MCF 10A (cell line): ENCODE measurements around the gene ARHGEF7. TPM values are rescaled to one million over a fixed set of nuclear protein-coding genes. Genes with fewer than 3 reads are reported as not detected.

Experiments used
- BruUV-seq: library from RNA; stranded (reverse); fragments of 400-500 nt; replicated peaks from 2 replicates; lab custom pipeline; 2021; lab: Mats Ljungman, UMichigan
- CTCF ChIA-PET: fragments of 300-600 bp; sonication (Branson Sonifier 250); formaldehyde crosslinking; extraction: SDS; loops from one replicate; lab custom pipeline; 2021; ENCODE audit warnings: antibody characterized with exemption, inconsistent platforms; lab: Yijun Ruan, JAX
- POLR2A ChIA-PET: fragments of 300-600, 350-650 bp; sonication (Branson Sonifier 250); formaldehyde crosslinking; extraction: SDS; loops from one replicate; lab custom pipeline; 2020; ENCODE audit warnings: antibody characterized with exemption, inconsistent platforms; lab: Yijun Ruan, JAX
- DNase-seq: peaks from one replicate; pipeline ENCODE4 v3.0.0-alpha.2; 2018; ENCODE audit not compliant: unreplicated experiment
- H3K27ac Mint-ChIP-seq: one replicate; pipeline ENCODE4 v1.8.0; 2022; ENCODE audit warnings: mild to moderate bottlenecking, low read depth, mixed read lengths; ENCODE audit not compliant: unreplicated experiment
- H3K27me3 Mint-ChIP-seq: one replicate; pipeline ENCODE4 v1.8.0; 2022; ENCODE audit warnings: mixed read lengths; ENCODE audit not compliant: insufficient read depth, unreplicated experiment
- H3K36me3 Mint-ChIP-seq: one replicate; pipeline ENCODE4 v1.8.0; 2022; ENCODE audit warnings: mild to moderate bottlenecking, moderate library complexity, mixed read lengths; ENCODE audit not compliant: insufficient read depth, unreplicated experiment
- H3K4me1 Mint-ChIP-seq: one replicate; pipeline ENCODE4 v1.8.0; 2022; ENCODE audit warnings: mixed read lengths; ENCODE audit not compliant: insufficient read depth, unreplicated experiment
- H3K4me3 Mint-ChIP-seq: one replicate; pipeline ENCODE4 v1.8.0; 2022; ENCODE audit warnings: mild to moderate bottlenecking, moderate library complexity, mixed read lengths; ENCODE audit not compliant: unreplicated experiment
- H3K9me3 Mint-ChIP-seq: one replicate; pipeline ENCODE4 v1.8.0; 2022; ENCODE audit warnings: mixed read lengths; ENCODE audit not compliant: unreplicated experiment
- intact Hi-C: fragments of 100-400 bp; cut with micrococcal nuclease; formaldehyde crosslinking; loops from 2 replicates; pipeline ENCODE4 v1.14.1; 2022
- total RNA-seq: library from RNA; stranded (reverse); gene quantifications from 2 replicates; pipeline ENCODE4 v1.2.3, GENCODE V29; 2022
- TF ChIP-seq, protein P1 (sequence below): fragments of 200-600 bp; IDR thresholded peaks from one replicate; pipeline ENCODE4 v1.8.0; 2022; ENCODE audit warnings: antibody characterized with exemption, mild to moderate bottlenecking; ENCODE audit not compliant: unreplicated experiment

Gene ARHGEF7
- total RNA-seq, 1 experiment from 2014 or later, result 43.5 TPM

DNA sequence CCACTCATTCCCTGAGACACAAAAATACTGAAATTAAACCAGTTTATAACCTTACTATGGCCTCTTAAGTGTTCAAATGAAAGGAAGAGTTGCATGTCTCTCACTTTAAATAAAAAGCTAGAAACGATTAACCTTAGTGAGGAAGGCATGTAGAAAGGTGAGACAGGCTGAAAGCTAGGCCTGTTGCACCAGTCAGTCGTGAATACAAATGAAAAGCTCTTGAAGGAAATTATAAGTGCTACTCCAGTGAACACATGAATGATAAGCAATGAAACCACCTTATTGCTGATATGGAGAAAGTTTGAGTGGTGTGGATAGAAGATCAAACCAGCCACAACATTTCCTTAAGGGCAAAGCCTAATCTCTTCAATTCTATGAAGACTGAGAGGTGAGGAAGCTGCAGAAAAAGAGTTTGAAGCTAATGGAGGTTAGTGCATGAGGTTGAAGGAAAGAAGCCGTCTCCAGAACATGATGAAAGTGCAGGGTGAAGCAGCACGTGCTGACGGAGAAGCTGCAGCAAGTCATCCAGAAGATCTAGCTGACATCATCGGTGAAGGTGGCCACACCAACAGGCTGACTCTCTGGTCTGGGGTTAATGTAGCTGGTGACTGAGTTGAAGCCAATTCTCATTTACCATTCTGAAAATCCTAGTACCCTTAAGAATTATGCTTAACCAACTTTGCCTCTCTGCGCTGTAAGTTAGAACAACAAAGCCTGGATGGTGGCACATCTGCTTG lies 110.9 kb downstream of the ARHGEF7 start:
- no peak for DNase-seq
- Mint-ChIP-seq H3K4me3 (no peak overlapping the region), H3K9me3 (no peaks in the 10 kb centered on the region), H3K27ac (no peak overlapping the region), H3K27me3 (no peaks in the 10 kb centered on the region), H3K4me1 (no peaks in the 10 kb centered on the region), H3K36me3 (peaks cover 26% of the 10 kb centered on the region)
- TF ChIP-seq, protein P1, sequence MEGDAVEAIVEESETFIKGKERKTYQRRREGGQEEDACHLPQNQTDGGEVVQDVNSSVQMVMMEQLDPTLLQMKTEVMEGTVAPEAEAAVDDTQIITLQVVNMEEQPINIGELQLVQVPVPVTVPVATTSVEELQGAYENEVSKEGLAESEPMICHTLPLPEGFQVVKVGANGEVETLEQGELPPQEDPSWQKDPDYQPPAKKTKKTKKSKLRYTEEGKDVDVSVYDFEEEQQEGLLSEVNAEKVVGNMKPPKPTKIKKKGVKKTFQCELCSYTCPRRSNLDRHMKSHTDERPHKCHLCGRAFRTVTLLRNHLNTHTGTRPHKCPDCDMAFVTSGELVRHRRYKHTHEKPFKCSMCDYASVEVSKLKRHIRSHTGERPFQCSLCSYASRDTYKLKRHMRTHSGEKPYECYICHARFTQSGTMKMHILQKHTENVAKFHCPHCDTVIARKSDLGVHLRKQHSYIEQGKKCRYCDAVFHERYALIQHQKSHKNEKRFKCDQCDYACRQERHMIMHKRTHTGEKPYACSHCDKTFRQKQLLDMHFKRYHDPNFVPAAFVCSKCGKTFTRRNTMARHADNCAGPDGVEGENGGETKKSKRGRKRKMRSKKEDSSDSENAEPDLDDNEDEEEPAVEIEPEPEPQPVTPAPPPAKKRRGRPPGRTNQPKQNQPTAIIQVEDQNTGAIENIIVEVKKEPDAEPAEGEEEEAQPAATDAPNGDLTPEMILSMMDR, result no peak
- ChIA-PET CTCF (interaction anchor here (0.6 to 3.4 kb wide), 12 partner anchors 9 to 1810 kb away, joined by 3 to 45 read pairs (median 4); no protein-coding TSS in a partner anchor), POLR2A (interaction anchor here (0.6 kb wide), 1 partner anchor 61 kb away, joined by 3 read pairs; no protein-coding TSS in a partner anchor)
- intact Hi-C loops, result loop anchor here (10.0 kb wide), 1 partner anchor 1379 kb away; no protein-coding TSS in a partner anchor
- BruUV-seq, result no TSS peak

DNA sequence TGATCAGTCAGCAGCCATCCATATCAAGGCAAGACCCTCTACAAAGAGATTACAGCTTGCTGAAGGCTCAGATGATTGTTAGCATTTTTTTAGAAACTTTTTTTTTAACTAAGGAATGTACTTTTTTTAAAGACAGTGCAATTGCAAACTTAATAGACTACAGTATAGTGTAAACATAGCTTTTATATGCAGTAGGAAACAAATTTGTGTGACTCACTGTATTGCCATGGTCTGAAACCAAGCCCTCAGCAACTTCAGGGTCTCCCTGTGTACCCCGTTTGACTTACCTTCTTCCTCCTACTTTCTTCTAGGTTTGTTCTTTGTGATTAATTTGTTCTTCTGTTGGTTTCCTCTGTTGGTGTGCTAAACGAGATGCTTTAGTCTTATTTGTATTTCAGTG lies 112.3 kb downstream of the ARHGEF7 start:
- ChIA-PET POLR2A (interaction anchor here (0.7 kb wide), 1 partner anchor 15 kb away, joined by 3 read pairs; no protein-coding TSS in a partner anchor), CTCF (no interaction called here)
- no peak overlapping the region for H3K27ac Mint-ChIP-seq
- peaks cover 27% of the 10 kb centered on the region for H3K36me3 Mint-ChIP-seq
- intact Hi-C loops, result loop anchor here (10.0 kb wide), 1 partner anchor 1377 kb away; no protein-coding TSS in a partner anchor
- TF ChIP-seq, protein P1, result no peak
- no peak for DNase-seq
- H3K27me3 Mint-ChIP-seq, result no peaks in the 10 kb centered on the region
- BruUV-seq, result no TSS peak
- H3K4me1 Mint-ChIP-seq, result no peaks in the 10 kb centered on the region
- H3K4me3 Mint-ChIP-seq, result no peak overlapping the region
- H3K9me3 Mint-ChIP-seq, result no peaks in the 10 kb centered on the region

DNA sequence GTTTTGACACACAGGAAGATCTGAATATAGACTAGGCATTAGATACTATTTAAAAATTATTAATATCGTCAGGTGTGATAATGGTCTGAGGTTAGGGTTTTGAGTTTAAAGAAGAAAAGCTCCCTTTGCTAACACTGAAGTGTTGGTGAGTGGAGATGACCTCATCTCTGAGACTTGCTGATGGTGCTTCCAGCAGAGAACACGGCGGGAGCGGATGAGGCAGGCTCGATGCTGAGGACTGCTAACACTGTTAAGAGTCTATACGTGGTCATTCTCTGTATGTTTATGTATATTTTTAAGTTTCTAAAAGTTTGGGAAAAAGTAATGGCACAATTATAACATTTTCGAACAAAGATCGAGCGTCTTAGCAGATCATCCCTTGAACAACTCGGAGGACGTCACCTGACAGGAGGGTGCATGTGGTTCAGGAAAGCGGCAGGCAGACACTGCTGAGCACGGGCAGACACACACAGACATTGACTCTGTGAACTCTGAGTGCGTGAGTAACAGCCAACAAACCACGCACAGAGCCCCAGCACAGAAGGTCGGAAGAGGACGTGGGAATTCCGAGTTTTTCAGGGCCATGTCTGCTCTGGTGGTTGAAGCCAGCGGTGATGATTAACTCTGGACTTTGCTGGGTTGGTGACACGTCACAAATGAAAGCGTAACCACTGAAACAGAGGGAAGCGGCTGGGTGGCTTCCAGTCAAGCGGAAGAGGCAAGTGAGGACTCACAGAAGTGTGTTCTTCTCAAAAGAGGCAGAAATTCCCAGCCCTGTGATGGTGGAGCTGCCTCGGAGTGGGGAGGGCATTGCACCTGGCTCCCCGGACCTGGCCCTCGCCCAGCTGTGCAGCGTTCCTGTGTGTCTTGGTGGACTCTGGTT lies 113.4 kb downstream of the ARHGEF7 start:
- CTCF ChIA-PET, result interaction anchor here (0.6 kb wide), 1 partner anchor 613 kb away, joined by 4 read pairs; the partner anchor contains the start of gene NAXD
- H3K4me3 Mint-ChIP-seq, result no peak overlapping the region

More for the DNA sequence above, 113.4 kb downstream of the ARHGEF7 start:
- peaks cover 33% of the 10 kb centered on the region for H3K36me3 Mint-ChIP-seq
- no peak for DNase-seq
- BruUV-seq, result no TSS peak
- no peaks in the 10 kb centered on the region for H3K4me1 Mint-ChIP-seq
- POLR2A ChIA-PET, result no interaction called here
- TF ChIP-seq, protein P1, result no peak
- intact Hi-C loops, result loop anchor here (10.0 kb wide), 1 partner anchor 1376 kb away; no protein-coding TSS in a partner anchor
- no peaks in the 10 kb centered on the region for H3K9me3 Mint-ChIP-seq
- H3K27ac Mint-ChIP-seq, result no peak overlapping the region
- no peaks in the 10 kb centered on the region for H3K27me3 Mint-ChIP-seq
